Activated CD8-positive, alpha-beta memory T cell treated with anti-CD3 and anti-CD28 coated beads, Interleukin-2, amount 50 U/mL, for 24 hours (primary cell): ENCODE results near the gene DEXI.
"Not testable (repeated sequence)": the region's sequence is repeated elsewhere in the genome, so short reads cannot be mapped to it uniquely, and the experiment has no call there.

Experiments
- DNase-seq: peaks from one replicate; pipeline ENCODE4 v3.0.0-alpha.2; 2020; ENCODE audit errors: extremely low read depth

Gene DEXI

DNA sequence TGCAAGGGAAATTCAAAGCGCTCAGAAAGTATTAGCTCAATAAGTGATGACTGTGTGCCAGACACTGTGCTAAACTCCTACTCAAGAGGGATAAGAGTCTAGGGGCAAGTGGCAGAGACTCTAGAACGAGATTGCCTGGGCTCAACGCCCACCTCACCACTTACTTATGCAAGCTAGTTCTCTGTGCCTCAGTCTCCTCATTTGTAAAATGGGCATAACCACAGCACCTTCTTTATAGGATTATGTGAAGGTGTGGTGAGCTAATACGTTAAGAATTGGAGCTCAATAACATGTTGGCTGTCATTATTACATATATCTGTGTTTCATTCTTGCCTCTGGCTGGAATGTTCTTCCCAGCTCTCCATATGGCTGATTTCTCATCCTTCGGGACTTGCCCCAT is 15.4 kb downstream of the DEXI start:
- no peak for DNase-seq

DNA sequence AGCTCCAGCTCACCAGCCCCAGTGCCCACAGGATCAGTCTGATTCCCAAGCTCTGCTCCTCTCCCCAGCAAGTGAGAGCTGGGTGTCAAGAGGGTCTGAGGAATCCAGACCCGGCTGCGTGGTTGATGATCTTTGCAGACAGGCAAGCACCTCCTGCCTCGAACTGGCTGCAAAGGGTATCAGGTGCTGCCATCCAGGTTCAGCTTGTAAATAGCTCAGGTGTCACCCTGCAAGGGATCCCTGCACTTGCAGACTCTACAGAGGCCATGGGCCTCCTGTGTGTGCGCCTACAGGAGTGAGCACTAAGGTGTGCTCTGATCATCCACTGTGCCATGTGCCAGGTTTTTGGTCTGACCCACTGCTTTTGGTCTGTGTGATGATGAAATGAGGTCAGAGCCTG is 16.2 kb downstream of the DEXI start:
- no peak for DNase-seq

DNA sequence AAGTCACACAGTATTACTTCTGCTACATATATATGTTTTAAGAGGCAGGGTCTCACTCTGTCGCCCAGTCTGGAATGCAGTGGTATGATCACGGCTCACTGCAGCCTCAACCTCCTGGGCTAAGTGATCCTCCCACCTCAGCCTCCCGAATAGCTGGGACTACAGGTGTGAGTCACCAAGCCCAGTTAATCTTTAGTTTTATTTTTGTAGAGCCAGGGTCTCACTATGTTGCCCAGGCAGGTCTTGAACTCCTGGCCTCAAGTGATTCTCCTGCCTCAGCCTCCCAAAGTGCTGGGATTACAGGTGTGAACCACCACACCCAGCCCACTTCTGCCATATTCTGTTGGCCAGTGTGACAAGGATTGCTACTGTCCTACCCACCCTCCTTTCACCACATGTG is 17.0 kb downstream of the DEXI start:
- DNase-seq: not testable (repeated sequence)

DNA sequence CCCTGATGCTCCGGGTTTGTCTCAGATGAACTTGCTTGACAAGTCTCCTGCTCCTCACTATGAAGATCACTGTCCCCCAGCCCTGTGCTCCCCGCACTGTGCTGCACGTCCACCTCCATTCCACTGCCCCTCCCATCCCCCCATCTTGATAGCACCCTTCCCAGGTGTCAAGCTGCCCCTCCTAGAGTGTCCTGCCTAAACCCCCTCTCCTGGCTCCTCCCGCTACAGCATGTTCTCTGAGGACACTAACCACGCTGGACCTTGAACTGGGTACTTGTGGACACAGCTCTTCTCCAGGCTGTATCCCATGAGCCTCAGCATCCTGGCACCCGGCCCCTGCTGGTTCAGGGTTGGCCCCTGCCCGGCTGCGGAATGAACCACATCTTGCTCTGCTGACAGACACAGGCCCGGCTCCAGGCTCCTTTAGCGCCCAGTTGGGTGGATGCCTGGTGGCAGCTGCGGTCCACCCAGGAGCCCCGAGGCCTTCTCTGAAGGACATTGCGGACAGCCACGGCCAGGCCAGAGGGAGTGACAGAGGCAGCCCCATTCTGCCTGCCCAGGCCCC is 18.5 kb downstream of the DEXI start:
- no peak for DNase-seq

DNA sequence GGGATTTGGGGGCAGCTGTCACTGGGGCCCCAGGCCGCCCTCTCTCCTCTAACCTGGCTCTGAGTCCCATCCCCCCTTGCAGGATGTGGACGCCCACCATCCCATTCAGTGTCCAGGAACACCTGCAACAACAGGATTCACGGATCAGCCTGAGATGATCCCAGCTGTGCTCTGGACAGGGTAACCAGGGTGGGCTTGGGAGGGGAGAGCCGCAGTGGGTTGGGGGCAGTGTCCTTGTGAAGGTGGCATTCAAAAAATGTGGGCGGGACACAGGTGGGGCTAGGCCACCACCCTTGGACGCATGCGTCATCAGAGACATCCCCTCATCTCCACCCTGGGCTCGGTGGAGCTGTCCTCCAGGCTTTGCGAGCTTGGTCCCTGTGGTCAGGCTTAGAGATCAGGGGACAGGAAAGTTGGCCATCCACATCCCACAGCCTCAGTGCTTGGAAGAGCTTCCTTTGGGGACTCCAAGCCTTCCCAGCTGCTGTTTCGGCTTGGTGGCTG is 19.1 kb downstream of the DEXI start:
- no peak for DNase-seq

DNA sequence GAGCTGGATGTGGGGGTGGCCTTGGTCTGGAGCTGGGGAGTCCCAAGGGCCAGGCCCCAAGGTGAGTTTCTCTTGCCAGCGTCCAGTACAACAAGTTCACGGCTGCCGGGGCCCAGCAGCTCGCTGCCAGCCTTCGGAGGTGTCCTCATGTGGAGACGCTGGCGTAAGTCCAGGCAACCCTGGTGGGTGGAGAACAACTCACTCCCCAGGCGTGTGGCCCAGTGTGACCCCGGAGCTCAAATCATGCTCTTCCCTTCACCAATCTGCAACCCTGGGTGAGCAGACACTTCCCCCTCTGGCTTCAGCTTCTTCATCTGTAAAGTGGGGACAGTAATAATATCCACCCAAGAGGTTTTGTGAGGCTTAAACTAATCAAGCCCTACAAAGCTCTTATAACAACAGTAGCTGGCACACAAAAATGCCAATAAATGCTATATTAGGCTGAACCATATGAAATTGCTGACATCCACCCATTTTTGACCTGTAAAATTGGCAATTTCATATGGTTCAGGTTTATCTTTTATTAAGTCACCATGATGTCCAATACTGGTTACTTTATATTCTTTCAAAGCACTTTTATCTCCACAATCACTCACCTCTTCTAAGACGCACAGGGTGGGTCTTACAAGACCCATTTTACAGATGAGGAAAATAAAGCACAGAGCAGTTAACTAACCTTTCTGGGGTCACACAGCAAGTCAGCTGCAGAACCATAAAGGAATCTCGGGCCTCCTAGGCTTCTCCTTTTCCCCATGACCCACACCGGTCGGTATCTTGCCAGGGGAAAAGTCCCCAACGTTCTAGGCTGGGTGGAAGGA is 19.7 kb downstream of the DEXI start:
- DNase-seq: no peak

DNA sequence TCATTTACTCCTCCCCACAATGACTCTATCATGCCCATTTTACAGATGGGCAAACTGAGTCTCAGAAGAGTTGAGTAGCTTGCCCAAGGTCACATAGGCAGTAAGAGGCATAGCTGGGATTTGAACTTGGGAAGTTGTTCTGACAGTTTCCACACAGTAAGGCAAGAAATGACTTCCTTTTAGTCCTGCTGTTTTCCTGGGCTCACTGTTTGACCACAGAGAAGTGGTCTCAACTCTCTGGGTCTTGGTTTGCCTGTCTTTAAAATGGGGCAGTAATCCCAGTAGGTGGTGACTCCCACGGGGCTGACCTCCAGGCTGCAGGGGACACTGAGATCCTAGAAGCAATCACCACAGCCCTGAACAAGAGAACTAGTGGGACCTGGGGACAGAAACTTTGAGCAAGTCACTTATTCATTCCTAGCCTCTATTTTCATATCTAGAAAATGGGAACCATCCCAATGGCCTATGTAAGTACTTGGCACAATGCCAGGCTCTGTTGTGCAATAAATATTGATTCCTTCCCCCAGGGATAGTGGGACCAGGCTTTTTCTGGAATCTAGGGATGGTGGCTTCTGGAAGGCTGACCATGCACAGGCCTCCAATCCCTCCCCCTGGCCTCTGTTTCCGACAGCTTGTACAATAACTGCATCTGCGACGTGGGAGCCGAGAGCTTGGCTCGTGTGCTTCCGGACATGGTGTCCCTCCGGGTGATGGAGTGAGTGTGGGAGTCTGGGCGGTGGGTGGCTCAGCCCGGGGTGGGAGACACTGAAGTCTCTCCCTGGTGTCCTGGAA is 20.5 kb downstream of the DEXI start:
- no peak for DNase-seq

DNA sequence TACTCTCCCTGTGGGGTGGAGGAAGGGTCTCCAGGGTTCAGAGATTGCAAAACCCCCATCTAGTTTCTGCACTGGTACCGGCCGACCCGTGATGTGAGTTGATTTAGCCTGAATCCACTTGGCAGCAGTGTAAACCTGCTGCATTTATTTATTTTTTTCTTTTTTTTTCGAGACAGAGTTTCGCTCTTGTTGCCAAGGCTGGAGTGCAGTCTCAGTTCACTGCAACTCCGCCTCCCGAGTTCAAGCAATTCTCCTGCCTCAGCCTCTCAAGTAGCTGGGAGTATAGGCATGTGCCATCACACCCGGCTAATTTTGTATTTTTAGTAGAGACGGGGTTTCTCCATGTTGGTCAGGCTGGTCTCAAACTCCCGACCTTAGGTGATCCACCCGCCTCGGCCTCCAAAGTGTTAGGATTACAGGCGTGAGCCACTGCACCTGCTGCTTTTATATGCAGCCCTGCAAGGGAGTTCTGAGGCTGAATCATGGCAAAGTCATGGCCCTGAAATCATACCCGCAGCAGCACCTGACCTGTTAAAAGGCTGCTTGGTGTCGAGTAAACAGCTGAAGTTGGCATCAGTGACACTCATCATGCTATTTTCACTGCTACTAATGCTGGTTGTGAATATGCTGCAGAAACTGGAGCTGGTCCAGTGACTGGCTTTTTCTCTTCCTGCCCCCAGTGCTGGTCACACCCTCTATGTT is 21.4 kb downstream of the DEXI start:
- DNase-seq: no peak

DNA sequence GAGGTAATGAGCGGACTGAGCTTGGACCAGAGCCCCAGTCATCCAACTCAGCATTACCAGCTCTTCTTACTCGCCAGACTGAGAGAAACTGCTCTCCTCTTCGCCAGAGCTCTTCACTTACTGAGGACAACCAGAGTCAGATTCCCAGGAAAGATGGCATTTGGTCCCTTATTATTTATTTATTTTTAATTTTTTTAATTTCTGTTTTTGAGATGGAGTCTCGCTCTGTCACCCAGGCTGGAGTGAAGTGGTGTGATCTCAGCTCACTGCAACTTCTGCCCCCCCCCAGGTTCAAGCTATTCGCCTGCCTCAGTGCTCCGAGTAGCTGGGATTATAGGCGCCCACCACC is 23.3 kb downstream of the DEXI start:
- no peak for DNase-seq

DNA sequence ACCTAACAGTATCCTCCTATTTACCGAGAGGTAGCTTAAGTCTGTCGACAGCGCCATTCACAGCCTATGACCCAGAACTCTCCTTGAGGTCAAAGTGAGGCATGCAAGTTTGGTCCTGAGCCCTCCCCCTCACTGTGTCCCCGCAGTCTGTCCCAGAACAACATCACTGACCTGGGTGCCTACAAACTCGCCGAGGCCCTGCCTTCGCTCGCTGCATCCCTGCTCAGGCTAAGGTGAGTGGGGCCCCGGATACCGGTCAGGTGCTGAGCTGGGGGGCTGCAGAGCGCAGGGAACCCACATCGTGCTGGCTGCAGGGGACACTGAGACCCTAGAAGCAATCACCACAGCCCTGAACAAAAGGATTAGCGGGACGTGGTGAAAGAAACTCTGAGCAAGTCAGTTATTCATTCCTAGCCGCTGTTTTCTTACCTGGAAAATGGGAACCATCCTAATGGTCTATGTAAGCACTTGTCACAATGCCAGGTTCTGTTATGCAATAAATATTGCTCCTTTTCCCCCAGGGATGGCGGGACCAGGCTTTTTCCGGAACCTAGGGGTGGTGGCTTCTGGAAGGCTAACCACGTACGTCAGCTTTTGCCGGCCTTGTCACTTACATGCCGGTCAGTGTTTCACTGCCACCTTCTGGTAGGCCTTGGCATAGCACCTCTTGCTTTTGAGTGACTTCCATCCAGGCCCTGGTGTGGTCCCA is 23.8 kb downstream of the DEXI start:
- peak; percentile 79 for DNase-seq

DNA sequence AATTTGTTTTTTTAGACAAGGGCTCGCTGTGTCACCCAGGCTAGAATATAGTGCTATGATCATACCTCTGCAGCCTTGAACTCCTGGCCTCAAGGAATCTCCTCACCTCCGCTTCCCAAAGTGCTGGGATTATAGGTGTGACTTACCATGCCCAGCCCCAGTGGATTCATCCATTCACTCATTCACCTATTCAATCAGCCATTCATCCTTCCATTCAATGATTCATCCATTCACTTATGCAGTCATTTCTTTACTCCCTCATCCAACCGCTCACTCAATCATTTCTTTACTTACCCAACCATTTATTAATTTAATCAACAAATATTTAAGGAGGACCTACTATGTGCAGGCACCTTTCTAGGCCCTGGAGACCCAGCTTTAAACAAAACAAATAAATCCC is 25.7 kb downstream of the DEXI start:
- no peak for DNase-seq

DNA sequence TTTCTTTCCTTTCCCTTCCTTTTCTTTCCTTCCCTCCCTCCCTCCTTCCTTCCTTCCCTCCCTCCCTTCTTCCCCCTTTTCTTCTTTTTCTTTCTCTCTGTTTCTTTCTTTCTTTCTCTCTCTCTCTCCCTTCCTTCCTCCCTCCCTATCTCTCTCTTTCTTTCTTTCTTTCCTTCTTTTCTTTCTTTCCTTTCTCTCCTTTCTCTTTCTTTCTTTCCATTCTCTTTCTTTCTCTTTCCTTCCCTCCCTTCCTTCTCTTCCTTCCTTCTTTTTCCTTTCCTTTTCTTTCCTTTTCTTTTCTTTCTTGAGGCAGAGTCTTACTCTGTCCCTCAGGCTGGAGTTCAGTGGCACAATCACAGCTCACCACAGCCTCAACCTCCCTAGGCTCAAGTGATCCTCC is 31.0 kb downstream of the DEXI start:
- no peak for DNase-seq

DNA sequence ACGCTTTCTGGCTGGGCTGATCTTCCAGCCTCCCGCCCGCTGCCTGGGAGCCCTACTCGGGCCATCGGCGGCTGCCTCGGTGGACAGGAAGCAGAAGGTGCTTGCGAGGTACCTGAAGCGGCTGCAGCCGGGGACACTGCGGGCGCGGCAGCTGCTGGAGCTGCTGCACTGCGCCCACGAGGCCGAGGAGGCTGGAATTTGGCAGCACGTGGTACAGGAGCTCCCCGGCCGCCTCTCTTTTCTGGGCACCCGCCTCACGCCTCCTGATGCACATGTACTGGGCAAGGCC is 34.6 kb downstream of the DEXI start:
- no peak for DNase-seq

DNA sequence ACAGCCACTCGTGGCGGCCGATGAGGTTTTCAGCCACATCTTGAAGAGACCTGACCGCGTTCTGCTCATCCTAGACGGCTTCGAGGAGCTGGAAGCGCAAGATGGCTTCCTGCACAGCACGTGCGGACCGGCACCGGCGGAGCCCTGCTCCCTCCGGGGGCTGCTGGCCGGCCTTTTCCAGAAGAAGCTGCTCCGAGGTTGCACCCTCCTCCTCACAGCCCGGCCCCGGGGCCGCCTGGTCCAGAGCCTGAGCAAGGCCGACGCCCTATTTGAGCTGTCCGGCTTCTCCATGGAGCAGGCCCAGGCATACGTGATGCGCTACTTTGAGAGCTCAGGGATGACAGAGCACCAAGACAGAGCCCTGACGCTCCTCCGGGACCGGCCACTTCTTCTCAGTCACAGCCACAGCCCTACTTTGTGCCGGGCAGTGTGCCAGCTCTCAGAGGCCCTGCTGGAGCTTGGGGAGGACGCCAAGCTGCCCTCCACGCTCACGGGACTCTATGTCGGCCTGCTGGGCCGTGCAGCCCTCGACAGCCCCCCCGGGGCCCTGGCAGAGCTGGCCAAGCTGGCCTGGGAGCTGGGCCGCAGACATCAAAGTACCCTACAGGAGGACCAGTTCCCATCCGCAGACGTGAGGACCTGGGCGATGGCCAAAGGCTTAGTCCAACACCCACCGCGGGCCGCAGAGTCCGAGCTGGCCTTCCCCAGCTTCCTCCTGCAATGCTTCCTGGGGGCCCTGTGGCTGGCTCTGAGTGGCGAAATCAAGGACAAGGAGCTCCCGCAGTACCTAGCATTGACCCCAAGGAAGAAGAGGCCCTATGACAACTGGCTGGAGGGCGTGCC is 35.1 kb downstream of the DEXI start:
- DNase-seq: no peak

DNA sequence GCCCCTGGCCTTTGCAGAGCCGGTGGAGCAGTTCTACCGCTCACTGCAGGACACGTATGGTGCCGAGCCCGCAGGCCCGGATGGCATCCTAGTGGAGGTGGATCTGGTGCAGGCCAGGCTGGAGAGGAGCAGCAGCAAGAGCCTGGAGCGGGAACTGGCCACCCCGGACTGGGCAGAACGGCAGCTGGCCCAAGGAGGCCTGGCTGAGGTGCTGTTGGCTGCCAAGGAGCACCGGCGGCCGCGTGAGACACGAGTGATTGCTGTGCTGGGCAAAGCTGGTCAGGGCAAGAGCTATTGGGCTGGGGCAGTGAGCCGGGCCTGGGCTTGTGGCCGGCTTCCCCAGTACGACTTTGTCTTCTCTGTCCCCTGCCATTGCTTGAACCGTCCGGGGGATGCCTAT is 35.8 kb downstream of the DEXI start:
- no peak for DNase-seq

DNA sequence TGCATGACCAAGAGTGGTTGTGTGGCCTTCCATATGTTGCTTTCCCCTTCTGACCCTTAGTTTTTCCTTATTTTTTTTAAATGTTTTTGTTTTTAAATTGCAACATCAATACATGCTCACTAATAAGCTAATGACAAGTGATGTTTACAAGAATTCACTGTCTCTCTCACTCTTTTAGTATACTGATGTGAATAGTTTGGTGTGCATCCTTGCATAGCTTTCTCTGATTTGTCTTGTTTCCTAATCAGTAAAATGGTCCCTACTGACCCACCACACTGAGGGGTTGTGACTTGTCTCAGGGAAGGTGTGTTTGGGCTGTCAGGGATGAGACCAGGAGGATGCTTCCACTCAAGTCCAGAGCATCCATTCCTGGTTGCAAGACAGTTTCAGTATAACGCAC is 39.3 kb downstream of the DEXI start:
- no peak for DNase-seq

DNA sequence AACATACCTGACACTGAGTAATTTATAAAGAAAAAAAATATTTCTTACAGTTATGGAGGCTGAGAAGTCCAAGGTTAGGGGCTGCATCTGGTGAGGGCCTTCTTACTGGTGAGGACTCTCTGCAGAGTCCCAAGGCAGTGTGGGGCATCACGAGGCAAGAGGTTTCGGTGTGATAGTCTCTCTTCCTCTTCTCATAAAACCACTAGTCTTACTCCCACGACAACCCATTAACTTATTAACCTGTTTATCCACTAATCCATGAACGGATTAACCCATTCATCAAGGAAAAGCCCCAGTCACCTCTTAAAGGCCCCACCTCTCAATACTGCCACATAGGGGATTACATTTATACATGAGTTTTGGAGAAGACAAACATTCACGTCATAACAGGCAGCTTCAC is 45.1 kb downstream of the DEXI start:
- DNase-seq: no peak

DNA sequence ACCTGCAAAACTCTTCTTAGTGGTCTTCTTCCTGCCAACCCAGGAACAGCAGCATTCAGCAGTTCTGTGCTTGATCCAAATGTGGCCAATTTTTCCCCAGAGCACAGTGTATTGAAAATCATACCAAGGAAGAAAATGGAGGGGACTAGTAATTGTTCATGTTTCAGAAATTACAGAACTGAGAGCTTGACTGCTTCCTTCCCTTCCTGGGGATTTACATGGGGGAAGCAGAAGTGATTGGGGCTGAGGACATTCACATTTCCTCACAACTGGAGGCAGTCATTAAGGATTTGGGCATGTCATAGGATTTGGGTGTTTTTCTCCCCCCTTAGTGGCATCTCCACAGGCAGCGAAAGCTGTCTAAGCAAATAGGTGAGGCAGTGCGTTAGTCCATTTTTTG is 45.5 kb downstream of the DEXI start:
- no peak for DNase-seq

DNA sequence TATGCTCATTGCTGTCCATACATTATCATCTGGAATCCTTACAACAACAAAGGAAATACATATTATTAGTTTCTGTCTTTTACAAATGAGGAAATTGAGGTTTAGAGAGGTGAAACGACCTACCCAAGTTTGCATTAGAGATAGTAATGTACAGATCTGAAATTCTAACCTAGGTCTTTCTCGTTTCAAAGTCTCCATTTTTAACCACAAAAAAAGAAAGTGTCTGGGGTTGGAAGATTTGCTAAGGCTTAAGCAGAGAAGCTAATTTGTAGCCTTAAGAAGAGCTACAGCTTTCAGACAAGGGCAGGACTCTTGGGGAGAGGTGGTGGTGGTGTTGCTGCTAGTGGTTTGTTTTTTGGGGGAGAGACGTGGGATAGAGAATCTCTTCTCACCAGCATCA is 46.1 kb downstream of the DEXI start:
- DNase-seq: no peak

DNA sequence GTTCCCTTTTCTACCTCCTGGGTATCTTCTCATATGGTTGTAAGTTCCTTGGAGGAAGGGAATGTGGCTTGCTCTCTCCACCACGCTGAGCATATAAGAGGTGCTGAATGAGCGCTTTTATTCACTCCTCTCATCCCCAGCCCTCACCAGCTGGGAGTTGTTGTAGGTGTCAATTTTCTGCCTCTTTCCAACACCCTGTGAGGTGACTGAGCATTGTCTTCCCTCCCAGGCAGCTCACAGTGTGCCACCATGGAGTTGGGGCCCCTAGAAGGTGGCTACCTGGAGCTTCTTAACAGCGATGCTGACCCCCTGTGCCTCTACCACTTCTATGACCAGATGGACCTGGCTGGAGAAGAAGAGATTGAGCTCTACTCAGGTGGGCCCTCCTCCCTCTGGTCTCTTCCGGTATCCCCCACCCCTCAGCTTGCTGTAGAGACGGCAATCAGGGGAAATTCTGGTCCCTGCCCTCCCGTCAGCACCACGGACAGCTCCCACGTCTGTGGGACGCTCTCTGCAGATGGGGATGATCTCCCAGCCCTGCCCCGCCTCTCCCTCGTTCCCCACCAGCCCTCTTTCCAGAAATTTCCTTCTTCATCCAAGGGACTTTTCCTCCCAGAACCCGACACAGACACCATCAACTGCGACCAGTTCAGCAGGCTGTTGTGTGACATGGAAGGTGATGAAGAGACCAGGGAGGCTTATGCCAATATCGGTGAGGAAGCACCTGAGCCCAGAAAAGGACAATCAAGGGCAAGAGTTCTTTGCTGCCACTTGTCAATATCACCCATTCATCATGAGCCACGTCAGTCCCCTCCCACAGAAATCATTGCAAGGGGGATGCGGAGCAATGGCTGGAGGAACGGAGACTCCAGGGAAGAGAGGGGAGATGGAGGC is 47.0 kb downstream of the DEXI start:
- no peak for DNase-seq
